MG63 (cell line): ENCODE measurements around the gene CLSTN1. TPM values are rescaled to one million over a fixed set of nuclear protein-coding genes. Genes with fewer than 3 reads are reported as not detected.

Experiments
- DNase-seq: peaks from one replicate; pipeline ENCODE4 v3.0.0-alpha.2; 2020
- H3K27me3 ChIP-seq: fragments of 250-450 bp; sonication (Bioruptor Pico); 2 replicates; pipeline ENCODE4 v1.5.1; 2020; ENCODE audit warnings: mild to moderate bottlenecking, moderate library complexity
- H3K36me3 ChIP-seq: fragments of 250-450 bp; sonication (Bioruptor Pico); 2 replicates; pipeline ENCODE4 v1.5.1; 2020; ENCODE audit warnings: mild to moderate bottlenecking, moderate library complexity
- H3K4me3 ChIP-seq: fragments of 250-450 bp; sonication (Bioruptor Pico); 2 replicates; pipeline ENCODE4 v1.5.1; 2020; ENCODE audit warnings: mild to moderate bottlenecking, moderate library complexity
- H3K9me3 ChIP-seq: fragments of 250-450 bp; sonication (Bioruptor Pico); 2 replicates; pipeline ENCODE4 v1.5.1; 2020; ENCODE audit warnings: mild to moderate bottlenecking, moderate library complexity
- total RNA-seq: library from RNA; depleted of rRNA; stranded (reverse); fragments of >200 nt; shearing (Covaris generic); gene quantifications from 2 replicates; pipeline ENCODE4 v1.2.3, GENCODE V29; 2014; ENCODE audit warnings: low replicate concordance

CLSTN1 gene
- total RNA-seq, 1 experiment from 2014 or later: 43.6 TPM

- Histone ChIP-seq H3K36me3 (peaks cover 23% of the 10 kb centered on the region), H3K27me3 (no peaks in the 10 kb centered on the region), H3K9me3 (no peaks in the 10 kb centered on the region), H3K4me3 (no peak overlapping the region)
- no peak for DNase-seq
Measured at GRCh38 chr1:9736241-9736640, 87.5 kb downstream of the CLSTN1 start.

- Histone ChIP-seq H3K27me3 (no peaks in the 10 kb centered on the region), H3K36me3 (peaks cover 27% of the 10 kb centered on the region), H3K4me3 (no peak overlapping the region), H3K9me3 (no peaks in the 10 kb centered on the region)
- DNase-seq: no peak
Measured at GRCh38 chr1:9735800-9736199, 88.0 kb downstream of the CLSTN1 start.

- Histone ChIP-seq H3K36me3 (peaks cover 25% of the 10 kb centered on the region), H3K4me3 (no peak overlapping the region), H3K27me3 (no peaks in the 10 kb centered on the region), H3K9me3 (no peaks in the 10 kb centered on the region)
- no peak for DNase-seq
Measured at GRCh38 chr1:9733160-9733789, 90.5 kb downstream of the CLSTN1 start.

- peaks cover 25% of the 10 kb centered on the region for H3K36me3 ChIP-seq
- H3K9me3 ChIP-seq: no peaks in the 10 kb centered on the region
- no peak overlapping the region for H3K4me3 ChIP-seq
- no peak for DNase-seq
- H3K27me3 ChIP-seq: no peaks in the 10 kb centered on the region
Measured at GRCh38 chr1:9732123-9732971, 91.4 kb downstream of the CLSTN1 start.

GRCh38 chr1:9731561-9731960 is 92.2 kb downstream of the CLSTN1 start:
- H3K27me3 ChIP-seq: no peaks in the 10 kb centered on the region
- H3K4me3 ChIP-seq: no peak overlapping the region
- DNase-seq: no peak
- H3K36me3 ChIP-seq: peaks cover 25% of the 10 kb centered on the region
- H3K9me3 ChIP-seq: no peaks in the 10 kb centered on the region

GRCh38 chr1:9731051-9731537 is 92.7 kb downstream of the CLSTN1 start:
- H3K9me3 ChIP-seq: no peaks in the 10 kb centered on the region
- no peaks in the 10 kb centered on the region for H3K27me3 ChIP-seq
- DNase-seq: no peak
- H3K4me3 ChIP-seq: no peak overlapping the region
- peaks cover 25% of the 10 kb centered on the region for H3K36me3 ChIP-seq

- Histone ChIP-seq H3K36me3 (peaks cover 24% of the 10 kb centered on the region), H3K9me3 (no peaks in the 10 kb centered on the region), H3K27me3 (no peaks in the 10 kb centered on the region), H3K4me3 (no peak overlapping the region)
- no peak for DNase-seq
Measured at GRCh38 chr1:9730096-9730901, 93.5 kb downstream of the CLSTN1 start.

- H3K9me3 ChIP-seq: no peaks in the 10 kb centered on the region
- DNase-seq: no peak
- H3K36me3 ChIP-seq: peaks cover 21% of the 10 kb centered on the region
- H3K27me3 ChIP-seq: no peaks in the 10 kb centered on the region
- H3K4me3 ChIP-seq: no peak overlapping the region
Measured at GRCh38 chr1:9729523-9729922, 94.2 kb downstream of the CLSTN1 start.

GRCh38 chr1:9728451-9729295 is 95.1 kb downstream of the CLSTN1 start:
- H3K27me3 ChIP-seq: no peaks in the 10 kb centered on the region
- no peaks in the 10 kb centered on the region for H3K9me3 ChIP-seq
- no peak for DNase-seq
- peaks cover 17% of the 10 kb centered on the region for H3K36me3 ChIP-seq
- H3K4me3 ChIP-seq: no peak overlapping the region

GRCh38 chr1:9726905-9727595 is 96.7 kb downstream of the CLSTN1 start:
- Histone ChIP-seq H3K9me3 (no peaks in the 10 kb centered on the region), H3K36me3 (peaks cover 8% of the 10 kb centered on the region; the same call in 1 of the 2 replicates), H3K27me3 (no peaks in the 10 kb centered on the region), H3K4me3 (no peak overlapping the region)
- no peak for DNase-seq

GRCh38 chr1:9726406-9726805 is 97.4 kb downstream of the CLSTN1 start:
- no peaks in the 10 kb centered on the region for H3K27me3 ChIP-seq
- peaks cover 8% of the 10 kb centered on the region; the same call in 1 of the 2 replicates for H3K36me3 ChIP-seq
- H3K9me3 ChIP-seq: no peaks in the 10 kb centered on the region
- no peak for DNase-seq
- H3K4me3 ChIP-seq: no peak overlapping the region

GRCh38 chr1:9724706-9725476 is 98.9 kb downstream of the CLSTN1 start:
- H3K27me3 ChIP-seq: no peaks in the 10 kb centered on the region
- peak; percentile 52 for DNase-seq
- no peaks in the 10 kb centered on the region for H3K36me3 ChIP-seq
- no peak overlapping the region for H3K4me3 ChIP-seq
- H3K9me3 ChIP-seq: no peaks in the 10 kb centered on the region

- no peaks in the 10 kb centered on the region for H3K27me3 ChIP-seq
- H3K36me3 ChIP-seq: no peaks in the 10 kb centered on the region
- no peaks in the 10 kb centered on the region for H3K9me3 ChIP-seq
- no peak overlapping the region for H3K4me3 ChIP-seq
- DNase-seq: no peak
Measured at GRCh38 chr1:9723926-9724325, 99.8 kb downstream of the CLSTN1 start.

GRCh38 chr1:9723068-9723805 is 100.5 kb downstream of the CLSTN1 start:
- Histone ChIP-seq H3K27me3 (no peaks in the 10 kb centered on the region), H3K9me3 (no peaks in the 10 kb centered on the region), H3K4me3 (no peak overlapping the region), H3K36me3 (no peaks in the 10 kb centered on the region)
- DNase-seq: no peak

- Histone ChIP-seq H3K36me3 (no peaks in the 10 kb centered on the region), H3K4me3 (no peak overlapping the region), H3K27me3 (no peaks in the 10 kb centered on the region), H3K9me3 (no peaks in the 10 kb centered on the region)
- DNase-seq: no peak
Measured at GRCh38 chr1:9722378-9722749, 101.4 kb downstream of the CLSTN1 start.
